Suppressor macrophage (primary cell): ENCODE data around the gene MGST2.

Experiments
- DNase-seq, 4 experiments: peaks; one replicate each; pipeline ENCODE4 v3.0.0-alpha.2; 2020 to 2022

Gene MGST2

GRCh38 chr4:139744232-139744631 lies 78.6 kb downstream of the MGST2 start:
- no peak for DNase-seq

DNA sequence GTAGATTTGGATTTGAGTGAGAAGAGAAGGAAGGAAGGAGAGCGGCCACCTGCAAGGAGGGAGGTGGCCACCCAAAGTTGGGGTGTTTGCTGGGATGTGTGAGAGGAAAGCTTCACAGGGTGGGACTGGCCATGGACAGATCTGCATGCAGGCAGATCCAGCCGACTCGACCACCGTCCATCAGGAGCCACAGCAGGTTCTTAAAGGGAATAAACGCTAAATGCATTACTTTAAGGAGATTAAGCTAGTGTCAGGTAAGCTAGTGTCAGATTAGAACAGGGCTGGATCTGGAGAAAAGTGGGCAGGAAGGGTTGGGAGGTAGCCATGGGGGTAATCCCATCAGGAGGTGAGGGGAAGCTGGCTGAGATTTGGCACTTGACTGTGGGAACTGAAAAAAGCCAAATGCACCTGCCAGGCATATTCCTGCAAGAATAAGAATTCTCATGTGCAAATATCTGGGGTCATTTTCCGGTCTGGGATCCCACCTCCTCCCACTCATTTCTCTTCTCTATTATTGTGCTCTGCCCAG lies 79.6 kb downstream of the MGST2 start:
- no peak for DNase-seq

GRCh38 chr4:139746431-139747171 lies 81.0 kb downstream of the MGST2 start:
- no peak for DNase-seq

DNA sequence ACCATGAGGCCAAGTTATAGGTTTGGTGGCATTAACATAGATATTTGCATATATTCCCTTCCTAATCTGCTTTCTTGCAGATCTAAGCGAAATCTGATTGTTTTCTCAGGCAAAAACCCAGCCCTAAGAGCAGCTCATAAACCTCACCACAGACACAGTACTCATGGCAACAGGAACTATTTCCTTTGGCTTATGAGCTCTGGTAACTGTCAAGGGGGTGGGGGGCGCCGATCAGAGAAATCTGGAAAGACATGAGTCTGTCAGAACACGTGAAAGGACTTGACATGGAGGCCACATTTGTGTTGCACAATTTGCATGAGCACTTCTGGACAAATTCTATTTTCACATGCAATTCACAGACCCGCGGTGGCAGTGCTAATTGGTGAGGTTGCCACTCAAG lies 83.7 kb downstream of the MGST2 start:
- no peak for DNase-seq

GRCh38 chr4:139749835-139750498 lies 84.3 kb downstream of the MGST2 start:
- no peak for DNase-seq

GRCh38 chr4:139753686-139754085 lies 88.1 kb downstream of the MGST2 start:
- DNase-seq: no peak
